ENCODE data around the gene CMIP. TPM values are rescaled to one million over a fixed set of nuclear protein-coding genes. Genes with fewer than 3 reads are reported as not detected.

Gene CMIP
- total RNA-seq, 1 donor from 2014 or later: 19.1 TPM

GRCh38 chr16:81527477-81528178 lies 83.0 kb downstream of the CMIP start:
- TF ChIP-seq CTCF (conservative IDR thresholded peaks at IDR 0.05; ENCODE audit: low read depth, low read length): no peak
- H3K4me3 ChIP-seq (ENCODE audit: low read depth, low read length): no peak overlapping the region
- DNase-seq (ENCODE audit: low read depth): no peak

DNA sequence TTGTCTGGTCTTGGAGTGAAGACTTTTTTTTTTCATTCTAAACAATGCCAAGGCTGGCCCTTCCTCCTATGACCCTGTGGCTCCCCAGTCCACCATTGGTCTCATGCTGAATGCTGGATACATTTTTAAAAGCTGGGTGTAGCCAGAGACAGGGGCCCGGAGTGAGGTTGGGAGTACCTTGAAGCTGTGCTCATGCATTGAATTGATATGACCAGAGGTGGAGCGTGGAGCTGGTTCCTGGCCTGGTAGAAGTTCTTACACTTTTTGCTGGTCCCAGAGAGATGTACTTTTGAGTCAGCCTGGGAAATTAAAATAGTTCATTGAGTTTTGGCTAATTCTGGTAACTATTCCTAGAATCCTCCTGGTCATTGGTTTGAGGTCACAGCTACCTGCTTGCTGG lies 83.6 kb downstream of the CMIP start:
- peak; percentile 14 for TF ChIP-seq CTCF (conservative IDR thresholded peaks at IDR 0.05; ENCODE audit: low read depth, low read length)
- no peak overlapping the region for H3K4me3 ChIP-seq (ENCODE audit: low read depth, low read length)
- no peak for DNase-seq (ENCODE audit: low read depth)

GRCh38 chr16:81530296-81530721 lies 85.7 kb downstream of the CMIP start:
- no peak for TF ChIP-seq CTCF (conservative IDR thresholded peaks at IDR 0.05; ENCODE audit: low read depth, low read length)

GRCh38 chr16:81530814-81531213 lies 86.2 kb downstream of the CMIP start:
- no peak for DNase-seq (ENCODE audit: low read depth)
- H3K4me3 ChIP-seq (ENCODE audit: low read depth, low read length): no peak overlapping the region
- TF ChIP-seq CTCF (conservative IDR thresholded peaks at IDR 0.05; ENCODE audit: low read depth, low read length): no peak

More at GRCh38 chr16:81530296-81530721, 85.7 kb downstream of the CMIP start:
- no peak for DNase-seq (ENCODE audit: low read depth)
- no peak overlapping the region for H3K4me3 ChIP-seq (ENCODE audit: low read depth, low read length)

GRCh38 chr16:81531419-81531821 lies 86.8 kb downstream of the CMIP start:
- peak; percentile 88 for DNase-seq (ENCODE audit: low read depth)
- TF ChIP-seq CTCF (conservative IDR thresholded peaks at IDR 0.05; ENCODE audit: low read depth, low read length): no peak
- H3K4me3 ChIP-seq (ENCODE audit: low read depth, low read length): no peak overlapping the region

- H3K4me3 ChIP-seq (ENCODE audit: low read depth, low read length): no peak overlapping the region
- peak; percentile 90 for DNase-seq (ENCODE audit: low read depth)
- no peak for TF ChIP-seq CTCF (conservative IDR thresholded peaks at IDR 0.05; ENCODE audit: low read depth, low read length)
These were observed 88.0 kb downstream of the CMIP start for GRCh38 chr16:81532491-81533174.

GRCh38 chr16:81533175-81533507 lies 88.5 kb downstream of the CMIP start:
- TF ChIP-seq CTCF (conservative IDR thresholded peaks at IDR 0.05; ENCODE audit: low read depth, low read length): no peak
- H3K4me3 ChIP-seq (ENCODE audit: low read depth, low read length): no peak overlapping the region
- DNase-seq (ENCODE audit: low read depth): no peak
